Measurements from ENCODE around the gene ACTN3. TPM values are rescaled to one million over a fixed set of nuclear protein-coding genes. Genes with fewer than 3 reads are reported as not detected.

The ACTN3 gene
- total RNA-seq, 1 donor from 2014 or later: not detected

GRCh38 chr11:66591175-66591574 is 44.5 kb downstream of the ACTN3 start:
- no peak overlapping the region for H3K27ac Mint-ChIP-seq (ENCODE audit: unreplicated experiment)
- peaks cover 9% of the 10 kb centered on the region for H3K36me3 Mint-ChIP-seq (ENCODE audit: low read depth, unreplicated experiment)
- TF ChIP-seq, protein P1, sequence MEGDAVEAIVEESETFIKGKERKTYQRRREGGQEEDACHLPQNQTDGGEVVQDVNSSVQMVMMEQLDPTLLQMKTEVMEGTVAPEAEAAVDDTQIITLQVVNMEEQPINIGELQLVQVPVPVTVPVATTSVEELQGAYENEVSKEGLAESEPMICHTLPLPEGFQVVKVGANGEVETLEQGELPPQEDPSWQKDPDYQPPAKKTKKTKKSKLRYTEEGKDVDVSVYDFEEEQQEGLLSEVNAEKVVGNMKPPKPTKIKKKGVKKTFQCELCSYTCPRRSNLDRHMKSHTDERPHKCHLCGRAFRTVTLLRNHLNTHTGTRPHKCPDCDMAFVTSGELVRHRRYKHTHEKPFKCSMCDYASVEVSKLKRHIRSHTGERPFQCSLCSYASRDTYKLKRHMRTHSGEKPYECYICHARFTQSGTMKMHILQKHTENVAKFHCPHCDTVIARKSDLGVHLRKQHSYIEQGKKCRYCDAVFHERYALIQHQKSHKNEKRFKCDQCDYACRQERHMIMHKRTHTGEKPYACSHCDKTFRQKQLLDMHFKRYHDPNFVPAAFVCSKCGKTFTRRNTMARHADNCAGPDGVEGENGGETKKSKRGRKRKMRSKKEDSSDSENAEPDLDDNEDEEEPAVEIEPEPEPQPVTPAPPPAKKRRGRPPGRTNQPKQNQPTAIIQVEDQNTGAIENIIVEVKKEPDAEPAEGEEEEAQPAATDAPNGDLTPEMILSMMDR (IDR thresholded peaks at IDR 0.05; ENCODE audit: insufficient read depth, low read depth, low read length): no peak
- no peak for TF ChIP-seq EZH2 (IDR thresholded peaks at IDR 0.05; ENCODE audit: insufficient read depth, low read length)
- Histone ChIP-seq H3K9me3 (ENCODE audit: insufficient read depth, low read depth, low read length) (no peaks in the 10 kb centered on the region), H4K20me1 (ENCODE audit: insufficient read depth, low read length) (peaks cover 16% of the 10 kb centered on the region), H3K27me3 (ENCODE audit: insufficient read depth, low read length) (no peaks in the 10 kb centered on the region), H3K9ac (ENCODE audit: low read length) (no peak overlapping the region), H2AFZ (ENCODE audit: low read depth, low read length) (no peak overlapping the region), H3K79me2 (ENCODE audit: insufficient read depth, low read length) (peaks cover 9% of the 10 kb centered on the region), H3K4me2 (ENCODE audit: low read length) (no peak overlapping the region), H3K27ac (ENCODE audit: low read depth, low read length) (no peak overlapping the region), H3K4me3 (ENCODE audit: insufficient read depth, low read depth, low read length) (no peak overlapping the region), H3K36me3 (ENCODE audit: insufficient read depth, low read length) (no peaks in the 10 kb centered on the region), H3K4me1 (ENCODE audit: insufficient read depth, low read length) (peaks cover 15% of the 10 kb centered on the region)
- peaks cover 14% of the 10 kb centered on the region for H3K4me1 Mint-ChIP-seq (ENCODE audit: low read depth, unreplicated experiment)
- DNase-seq (ENCODE audit: low read depth) (no peak), FAIRE-seq (no peak)
- peaks cover 5% of the 10 kb centered on the region for H3K27me3 Mint-ChIP-seq (ENCODE audit: low read depth, unreplicated experiment)
- no peak overlapping the region for H3K4me3 Mint-ChIP-seq (ENCODE audit: unreplicated experiment)
- peaks cover 14% of the 10 kb centered on the region for H3K9me3 Mint-ChIP-seq (ENCODE audit: unreplicated experiment)

GRCh38 chr11:66592457-66593302 is 46.0 kb downstream of the ACTN3 start, which contains the start of the genes CCDC87 and CCS:
TSS of gene CCDC87 (minus strand) at chr11:66593063. CDS start at chr11:66593015, 48 bp downstream.
TSS of gene CCS (plus strand) at chr11:66593185. CDS start at chr11:66593262, 77 bp downstream.
- Histone ChIP-seq H3K36me3 (ENCODE audit: insufficient read depth, low read length) (no peaks in the 10 kb centered on the region), H3K79me2 (ENCODE audit: insufficient read depth, low read length) (peaks cover 9% of the 10 kb centered on the region), H2AFZ (ENCODE audit: low read depth, low read length) (peak within 1 kb of the TSS; percentile 95), H3K4me2 (ENCODE audit: low read length) (peak within 1 kb of the TSS; percentile 99), H3K9ac (ENCODE audit: low read length) (peak within 1 kb of the TSS; percentile 86), H3K27ac (ENCODE audit: low read depth, low read length) (peak within 1 kb of the TSS; percentile 68), H3K9me3 (ENCODE audit: insufficient read depth, low read depth, low read length) (no peaks in the 10 kb centered on the region), H3K27me3 (ENCODE audit: insufficient read depth, low read length) (no peaks in the 10 kb centered on the region), H4K20me1 (ENCODE audit: insufficient read depth, low read length) (peaks cover 16% of the 10 kb centered on the region), H3K4me3 (ENCODE audit: insufficient read depth, low read depth, low read length) (peak within 1 kb of the TSS; percentile 87), H3K4me1 (ENCODE audit: insufficient read depth, low read length) (peaks cover 15% of the 10 kb centered on the region)
- DNase-seq (ENCODE audit: low read depth) (peak; percentile 76), FAIRE-seq (no peak)
- H3K9me3 Mint-ChIP-seq (ENCODE audit: unreplicated experiment): peaks cover 10% of the 10 kb centered on the region
- peak within 1 kb of the TSS; percentile 99 for H3K27ac Mint-ChIP-seq (ENCODE audit: unreplicated experiment)
- H3K27me3 Mint-ChIP-seq (ENCODE audit: low read depth, unreplicated experiment): no peaks in the 10 kb centered on the region
- peak within 1 kb of the TSS; percentile 99 for H3K4me3 Mint-ChIP-seq (ENCODE audit: unreplicated experiment)
- H3K4me1 Mint-ChIP-seq (ENCODE audit: low read depth, unreplicated experiment): peaks cover 14% of the 10 kb centered on the region
- peaks cover 9% of the 10 kb centered on the region for H3K36me3 Mint-ChIP-seq (ENCODE audit: low read depth, unreplicated experiment)
- TF ChIP-seq, protein P1 (IDR thresholded peaks at IDR 0.05; ENCODE audit: insufficient read depth, low read depth, low read length): peak; percentile 41
- no peak for TF ChIP-seq EZH2 (IDR thresholded peaks at IDR 0.05; ENCODE audit: insufficient read depth, low read length)

DNA sequence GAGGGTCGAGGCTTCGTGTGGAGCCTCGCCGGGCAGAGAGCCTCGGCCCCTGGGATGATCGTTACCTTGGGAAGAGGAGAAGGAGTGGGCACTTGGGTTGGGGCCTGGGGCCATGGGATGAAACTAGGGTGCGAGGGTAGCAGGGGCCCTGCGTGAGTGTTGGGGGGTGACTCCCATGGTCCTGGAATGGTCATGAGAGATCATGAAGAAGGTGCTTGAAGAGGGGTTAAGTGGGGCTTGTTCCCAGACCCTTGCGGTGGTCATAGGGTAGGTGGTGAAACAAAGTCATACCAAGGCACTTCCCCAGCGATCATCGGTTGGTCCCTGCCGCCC is 46.6 kb downstream of the ACTN3 start:
- Histone ChIP-seq H3K27ac (ENCODE audit: low read depth, low read length) (peak overlapping the region; percentile 68), H3K36me3 (ENCODE audit: insufficient read depth, low read length) (no peaks in the 10 kb centered on the region), H2AFZ (ENCODE audit: low read depth, low read length) (peak overlapping the region; percentile 95), H3K9me3 (ENCODE audit: insufficient read depth, low read depth, low read length) (no peaks in the 10 kb centered on the region), H3K4me1 (ENCODE audit: insufficient read depth, low read length) (peaks cover 15% of the 10 kb centered on the region), H3K4me3 (ENCODE audit: insufficient read depth, low read depth, low read length) (peak overlapping the region; percentile 87), H3K79me2 (ENCODE audit: insufficient read depth, low read length) (peaks cover 9% of the 10 kb centered on the region), H3K9ac (ENCODE audit: low read length) (peak overlapping the region; percentile 86), H4K20me1 (ENCODE audit: insufficient read depth, low read length) (peaks cover 16% of the 10 kb centered on the region), H3K27me3 (ENCODE audit: insufficient read depth, low read length) (no peaks in the 10 kb centered on the region), H3K4me2 (ENCODE audit: low read length) (peak overlapping the region; percentile 99)
- FAIRE-seq: no peak
- H3K9me3 Mint-ChIP-seq (ENCODE audit: unreplicated experiment): peaks cover 10% of the 10 kb centered on the region
- no peaks in the 10 kb centered on the region for H3K27me3 Mint-ChIP-seq (ENCODE audit: low read depth, unreplicated experiment)
- DNase-seq (ENCODE audit: low read depth): no peak
- peak overlapping the region; percentile 99 for H3K4me3 Mint-ChIP-seq (ENCODE audit: unreplicated experiment)
- peak overlapping the region; percentile 99 for H3K27ac Mint-ChIP-seq (ENCODE audit: unreplicated experiment)
- TF ChIP-seq, protein P1 (IDR thresholded peaks at IDR 0.05; ENCODE audit: insufficient read depth, low read depth, low read length): no peak
- TF ChIP-seq EZH2 (IDR thresholded peaks at IDR 0.05; ENCODE audit: insufficient read depth, low read length): no peak
- peaks cover 9% of the 10 kb centered on the region for H3K36me3 Mint-ChIP-seq (ENCODE audit: low read depth, unreplicated experiment)
- peaks cover 14% of the 10 kb centered on the region for H3K4me1 Mint-ChIP-seq (ENCODE audit: low read depth, unreplicated experiment)

Data from astrocyte (in vitro differentiated cells and primary cell).